K562 (cell line): ENCODE measurements around the gene PEX7. TPM values are rescaled to one million over a fixed set of nuclear protein-coding genes. Genes with fewer than 3 reads are reported as not detected.

ENCODE experiments used
- BMI1 ChIP-seq: fragments of 150-350 bp; IDR thresholded peaks from 2 replicates; pipeline ENCODE4 v1.6.1; 2014; ENCODE audit warnings: low read length
- BRD9 ChIP-seq: fragments of 450-650 bp; IDR thresholded peaks from 2 replicates; pipeline ENCODE4 v1.6.1; 2018; ENCODE audit warnings: low read depth; ENCODE audit not compliant: partially characterized antibody
- CHCHD3 ChIP-seq: fragments of 250-450 bp; sonication (Bioruptor Pico); IDR thresholded peaks from 2 replicates; pipeline ENCODE4 v2.1.2; 2022; ENCODE audit warnings: mild to moderate bottlenecking
- DIDO1 ChIP-seq: fragments of 450-650 bp; IDR thresholded peaks from 2 replicates; pipeline ENCODE4 v1.6.1; 2016; ENCODE audit warnings: low read depth, missing biosample characterization, missing genetic modification characterization
- ERF ChIP-seq: fragments of 450-650 bp; formaldehyde crosslinking; IDR thresholded peaks from 2 replicates; pipeline ENCODE4 v1.4.0; 2020; ENCODE audit warnings: mild to moderate bottlenecking, mixed read lengths
- HDAC2 ChIP-seq: fragments of 450-650 bp; IDR thresholded peaks from 2 replicates; pipeline ENCODE4 v1.6.1; 2016; ENCODE audit warnings: mild to moderate bottlenecking
- ILF3 ChIP-seq: fragments of 450-650 bp; IDR thresholded peaks from 2 replicates; pipeline ENCODE4 v1.6.1; 2018; ENCODE audit warnings: antibody characterized with exemption, mild to moderate bottlenecking, moderate library complexity, borderline replicate concordance
- MBD2 ChIP-seq: sonication (generic); IDR thresholded peaks from 2 replicates; pipeline ENCODE4 v1.6.1; 2016; ENCODE audit warnings: low read depth, borderline replicate concordance
- MECOM ChIP-seq: fragments of 250-450 bp; sonication (Bioruptor Pico); IDR thresholded peaks from 2 replicates; pipeline ENCODE4 v1.8.0; 2022; ENCODE audit warnings: inconsistent platforms
- NCOA6 ChIP-seq: fragments of 450-650 bp; IDR thresholded peaks from 2 replicates; pipeline ENCODE4 v1.6.1; 2017; ENCODE audit warnings: mild to moderate bottlenecking
- SMARCA5 ChIP-seq: fragments of 450-650 bp; IDR thresholded peaks from 2 replicates; pipeline ENCODE4 v1.6.1; 2016
- SMARCC2 ChIP-seq: fragments of 450-650 bp; IDR thresholded peaks from 2 replicates; pipeline ENCODE4 v1.6.1; 2017; ENCODE audit warnings: antibody characterized with exemption, moderate library complexity, mild to moderate bottlenecking, low read depth
- SP2 ChIP-seq: IDR thresholded peaks from 2 replicates; pipeline ENCODE4 v1.6.1; 2011; ENCODE audit warnings: mild to moderate bottlenecking, low read depth, low read length, moderate library complexity; ENCODE audit not compliant: poor library complexity, severe bottlenecking; ENCODE audit errors: extremely low read depth
- ZFX ChIP-seq: sonication (generic); formaldehyde crosslinking; IDR thresholded peaks from 2 replicates; pipeline ENCODE4 v1.8.0; 2022; ENCODE audit warnings: mild to moderate bottlenecking, missing genetic modification reagents, moderate library complexity
- ZKSCAN8 ChIP-seq: fragments of 200-800 bp; sonication (Bioruptor generic); IDR thresholded peaks from 2 replicates; pipeline ENCODE4 v1.6.1; 2016; ENCODE audit warnings: missing genetic modification characterization, missing compliant biosample characterization
- ZNF133 ChIP-seq: fragments of 250-450 bp; sonication (Bioruptor Pico); IDR thresholded peaks from 2 replicates; pipeline ENCODE4 v1.4.0; 2020; ENCODE audit warnings: mild to moderate bottlenecking
- ZNF134 ChIP-seq: fragments of 250-450 bp; sonication (Bioruptor Pico); conservative IDR thresholded peaks from 2 replicates; pipeline ENCODE4 v1.4.0; 2020
- ZNF407 ChIP-seq: fragments of 450-650 bp; IDR thresholded peaks from 2 replicates; pipeline ENCODE4 v1.6.1; 2016; ENCODE audit warnings: low read depth
- ZNF431 ChIP-seq: sonication (generic); formaldehyde crosslinking; IDR thresholded peaks from 2 replicates; pipeline ENCODE4 v1.8.0; 2022; ENCODE audit warnings: mild to moderate bottlenecking, missing genetic modification reagents
- ZZZ3 ChIP-seq: fragments of 450-650 bp; IDR thresholded peaks from 2 replicates; pipeline ENCODE4 v1.6.1; 2016; ENCODE audit warnings: antibody characterized with exemption, mild to moderate bottlenecking, moderate library complexity
- polyA plus RNA-seq, 8 experiments: library from polyadenylated mRNA; depleted of rRNA in 4 of 8; stranded (reverse) in 5 of 8; unstranded in 3 of 8; fragments of >200 nt; fragmentation: Nextera tagmentation in 2 of 8; fragmentation: Illumina TruSeq in 1 of 8; extraction: Ambion mirVana in 2 of 8; extraction: Trizol in 1 of 8; gene quantifications; 2 replicates each; pipeline versions ENCODE4 v1.2.1 to v1.2.3, GENCODE V29; 2011 to 2014; ENCODE audit warnings: inconsistent platforms in 1 of 8, missing spikeins in 1 of 8
- total RNA-seq, 7 experiments: library from RNA; depleted of rRNA in 6 of 7; stranded (reverse); fragments of >200 nt in 6 of 7; fragmentation: Illumina TruSeq in 2 of 7; extraction: Trizol in 2 of 7; gene quantifications; 2 replicates each; pipeline versions ENCODE4 v1.2.1 to v1.2.3, GENCODE V29; 2011 to 2021; ENCODE audit warnings: low replicate concordance in 1 of 7
- TF ChIP-seq, protein P1 (sequence below): fragments of 450-650 bp; formaldehyde crosslinking; IDR thresholded peaks from 2 replicates; pipeline ENCODE4 v1.4.0; 2020; ENCODE audit warnings: mild to moderate bottlenecking, moderate library complexity

Gene PEX7
- total and polyA plus RNA-seq, 9 of the 15 experiments (the other 6 are each of a cell fraction or from before 2014, with no cell fraction given), result 1.6 to 12.9 (median 9.1) TPM

GRCh38 chr6:136822376-136823127, at the start of gene PEX7 (continued):
- TF ChIP-seq ZNF407, result no peak
- no peak for TF ChIP-seq SMARCA5
- peak; percentile 47 for TF ChIP-seq MBD2
- TF ChIP-seq SP2, result no peak
- TF ChIP-seq ZNF134 (CRISPR knock-in tag), result no peak
- TF ChIP-seq ZZZ3, result no peak
- no peak; the same call in 1 of the 2 replicates for TF ChIP-seq SMARCC2
- no peak for TF ChIP-seq NCOA6
- 0 out of 2 replicates have a peak, but pooled peaks have one; percentile 23 for TF ChIP-seq DIDO1
- no peak for TF ChIP-seq ZKSCAN8 (CRISPR knock-in tag)
- no peak for TF ChIP-seq ERF (CRISPR knock-in tag)
- no peak for TF ChIP-seq CHCHD3 (CRISPR knock-in tag)
- TF ChIP-seq ZNF133, result no peak
- TF ChIP-seq ILF3, result 0 out of 2 replicates have a peak, but pooled peaks have one; percentile 77
- TF ChIP-seq, protein P1, sequence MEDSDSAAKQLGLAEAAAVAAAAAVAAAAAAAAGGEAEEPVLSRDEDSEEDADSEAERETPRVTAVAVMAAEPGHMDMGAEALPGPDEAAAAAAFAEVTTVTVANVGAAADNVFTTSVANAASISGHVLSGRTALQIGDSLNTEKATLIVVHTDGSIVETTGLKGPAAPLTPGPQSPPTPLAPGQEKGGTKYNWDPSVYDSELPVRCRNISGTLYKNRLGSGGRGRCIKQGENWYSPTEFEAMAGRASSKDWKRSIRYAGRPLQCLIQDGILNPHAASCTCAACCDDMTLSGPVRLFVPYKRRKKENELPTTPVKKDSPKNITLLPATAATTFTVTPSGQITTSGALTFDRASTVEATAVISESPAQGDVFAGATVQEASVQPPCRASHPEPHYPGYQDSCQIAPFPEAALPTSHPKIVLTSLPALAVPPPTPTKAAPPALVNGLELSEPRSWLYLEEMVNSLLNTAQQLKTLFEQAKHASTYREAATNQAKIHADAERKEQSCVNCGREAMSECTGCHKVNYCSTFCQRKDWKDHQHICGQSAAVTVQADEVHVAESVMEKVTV (CRISPR knock-in tag), result no peak
- TF ChIP-seq BMI1, result no peak
- TF ChIP-seq BRD9, result no peak
- 0 out of 2 replicates have a peak, but pooled peaks have one; percentile 40 for TF ChIP-seq ZNF431 (CRISPR knock-in tag)
- peak; percentile 94 for TF ChIP-seq ZFX
- TF ChIP-seq HDAC2, result no peak
- TF ChIP-seq MECOM (CRISPR knock-in tag), result no peak
